SU-DHL-6 (cell line): ENCODE results near the gene RELA.

Source experiments
- H2AFZ ChIP-seq: fragments of 200-600 bp; sonication (generic); 2 replicates; pipeline ENCODE4 v1.6.1; 2014; ENCODE audit warnings: low read depth, mild to moderate bottlenecking, moderate library complexity, mixed read lengths, antibody characterized with exemption, low read length; ENCODE audit not compliant: severe bottlenecking
- H3F3A ChIP-seq: fragments of 200-600 bp; shearing (Covaris generic); 2 replicates; pipeline ENCODE4 v1.6.0; 2016; ENCODE audit warnings: antibody characterized with exemption, mild to moderate bottlenecking; ENCODE audit not compliant: insufficient read depth
- H3K27ac ChIP-seq: fragments of 200-600 bp; sonication (generic); 2 replicates; pipeline ENCODE4 v1.5.1; 2016; ENCODE audit warnings: low read depth, mild to moderate bottlenecking, low read length, moderate library complexity, mixed read lengths
- H3K27me3 ChIP-seq: fragments of 200-600 bp; sonication (generic), shearing (Covaris generic); 2 replicates; pipeline ENCODE4 v1.6.0; 2014; ENCODE audit warnings: mild to moderate bottlenecking, low read length
- H3K36me3 ChIP-seq: fragments of 200-600 bp; sonication (generic); 2 replicates; pipeline ENCODE4 v1.6.1; 2014; ENCODE audit warnings: mild to moderate bottlenecking, low read length, mixed read lengths
- H3K4me2 ChIP-seq: fragments of 300-600, 200-600 bp; shearing (Covaris generic), sonication (generic); 2 replicates; pipeline ENCODE4 v1.6.0; 2014; ENCODE audit warnings: low read length, low read depth, mild to moderate bottlenecking; ENCODE audit not compliant: poor library complexity, severe bottlenecking
- H3K4me3 ChIP-seq: fragments of 200-600 bp; sonication (generic); 2 replicates; pipeline ENCODE4 v1.5.1; 2014; ENCODE audit warnings: antibody characterized with exemption, low read length, mild to moderate bottlenecking, mixed read lengths; ENCODE audit not compliant: insufficient read depth, poor library complexity, severe bottlenecking
- H3K79me2 ChIP-seq: fragments of 200-600 bp; sonication (generic); 2 replicates; pipeline ENCODE4 v1.6.1; 2014; ENCODE audit warnings: mild to moderate bottlenecking, low read length, moderate library complexity; ENCODE audit not compliant: insufficient read depth
- H3K9ac ChIP-seq: fragments of 200-600 bp; sonication (generic); 2 replicates; pipeline ENCODE4 v1.7.0; 2014; ENCODE audit warnings: mild to moderate bottlenecking, low read length
- H3K9me2 ChIP-seq: fragments of 200-600 bp; sonication (generic); replicated peaks from 2 replicates; pipeline ENCODE4 v1.6.1; 2014; ENCODE audit warnings: low read length; ENCODE audit not compliant: insufficient read depth
- H3K9me3 ChIP-seq: fragments of 200-600 bp; sonication (generic); 2 replicates; pipeline ENCODE4 v1.6.1; 2014; ENCODE audit warnings: low read length, mixed read lengths; ENCODE audit not compliant: insufficient read depth
- H4K20me1 ChIP-seq: fragments of 200-600 bp; sonication (generic); 2 replicates; pipeline ENCODE4 v1.6.1; 2014; ENCODE audit warnings: low read depth, mild to moderate bottlenecking, antibody characterized with exemption, low read length, moderate library complexity, mixed read lengths
- EZH2phosphoT487 ChIP-seq: fragments of 200-600 bp; sonication (generic), shearing (Covaris generic); conservative IDR thresholded peaks from 2 replicates; pipeline ENCODE4 v1.6.1; 2018; ENCODE audit warnings: mild to moderate bottlenecking, antibody characterized with exemption, low read length, moderate library complexity, mixed read lengths
- TF ChIP-seq, protein P1 (sequence below): fragments of 200-600 bp; sonication (generic); IDR thresholded peaks from one replicate; pipeline ENCODE4 v1.5.1; 2017; ENCODE audit warnings: antibody characterized with exemption, mild to moderate bottlenecking, low read length, moderate library complexity; ENCODE audit not compliant: insufficient read depth, poor library complexity, severe bottlenecking

The RELA gene

DNA sequence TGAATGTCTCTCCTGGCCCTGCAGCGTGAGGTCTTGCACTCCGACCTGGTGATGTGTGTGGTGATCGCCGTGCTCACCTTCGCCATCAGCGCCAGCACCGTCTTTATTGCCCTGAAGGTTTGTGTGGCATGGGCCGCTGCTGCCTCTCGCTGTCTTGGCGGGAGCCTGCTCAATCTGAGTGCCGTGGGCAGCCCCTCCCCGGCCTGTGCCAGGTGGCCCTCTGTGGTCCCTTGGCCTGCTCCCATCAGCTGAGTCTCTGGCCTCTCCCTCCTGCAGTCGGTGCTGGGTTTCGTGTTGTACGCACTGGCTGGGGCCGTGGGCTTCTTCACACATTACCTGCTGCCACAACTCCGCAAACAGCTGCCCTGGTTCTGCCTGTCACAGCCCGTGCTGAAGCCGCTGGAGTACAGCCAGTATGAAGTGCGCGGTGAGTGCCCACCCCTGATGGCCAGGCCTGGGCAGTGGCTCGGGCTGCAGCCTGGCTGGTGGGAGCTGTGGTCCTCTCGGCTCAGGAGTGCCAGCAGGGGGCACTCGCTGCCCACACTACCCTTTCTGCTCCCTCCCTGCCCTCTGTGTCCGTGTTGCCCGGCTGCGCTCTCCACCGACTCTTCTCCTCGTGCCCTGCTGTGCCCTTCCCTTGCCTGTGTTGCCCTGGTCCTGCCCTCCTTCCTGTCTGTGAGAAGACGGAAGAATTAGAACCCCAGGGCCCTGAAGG lies 36.9 kb downstream of the RELA start:
- Histone ChIP-seq H3K27me3 (no peaks in the 10 kb centered on the region), H3K36me3 (no peaks in the 10 kb centered on the region), H3K9ac (no peak overlapping the region), H3K9me2 (no peaks in the 10 kb centered on the region), H3F3A (no peaks in the 10 kb centered on the region), H3K79me2 (no peaks in the 10 kb centered on the region), H3K4me2 (no peak overlapping the region), H2AFZ (no peak overlapping the region), H3K4me3 (no peak overlapping the region), H4K20me1 (no peaks in the 10 kb centered on the region), H3K27ac (no peak overlapping the region), H3K9me3 (no peaks in the 10 kb centered on the region)
- TF ChIP-seq EZH2phosphoT487, result no peak
- TF ChIP-seq, protein P1, sequence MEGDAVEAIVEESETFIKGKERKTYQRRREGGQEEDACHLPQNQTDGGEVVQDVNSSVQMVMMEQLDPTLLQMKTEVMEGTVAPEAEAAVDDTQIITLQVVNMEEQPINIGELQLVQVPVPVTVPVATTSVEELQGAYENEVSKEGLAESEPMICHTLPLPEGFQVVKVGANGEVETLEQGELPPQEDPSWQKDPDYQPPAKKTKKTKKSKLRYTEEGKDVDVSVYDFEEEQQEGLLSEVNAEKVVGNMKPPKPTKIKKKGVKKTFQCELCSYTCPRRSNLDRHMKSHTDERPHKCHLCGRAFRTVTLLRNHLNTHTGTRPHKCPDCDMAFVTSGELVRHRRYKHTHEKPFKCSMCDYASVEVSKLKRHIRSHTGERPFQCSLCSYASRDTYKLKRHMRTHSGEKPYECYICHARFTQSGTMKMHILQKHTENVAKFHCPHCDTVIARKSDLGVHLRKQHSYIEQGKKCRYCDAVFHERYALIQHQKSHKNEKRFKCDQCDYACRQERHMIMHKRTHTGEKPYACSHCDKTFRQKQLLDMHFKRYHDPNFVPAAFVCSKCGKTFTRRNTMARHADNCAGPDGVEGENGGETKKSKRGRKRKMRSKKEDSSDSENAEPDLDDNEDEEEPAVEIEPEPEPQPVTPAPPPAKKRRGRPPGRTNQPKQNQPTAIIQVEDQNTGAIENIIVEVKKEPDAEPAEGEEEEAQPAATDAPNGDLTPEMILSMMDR, result peak; percentile 39

- Histone ChIP-seq H3K79me2 (no peaks in the 10 kb centered on the region), H3K9me3 (no peaks in the 10 kb centered on the region), H3K4me2 (no peak overlapping the region), H3K36me3 (no peaks in the 10 kb centered on the region), H3F3A (no peaks in the 10 kb centered on the region), H3K9me2 (no peaks in the 10 kb centered on the region), H3K27ac (no peak overlapping the region), H2AFZ (no peak overlapping the region), H4K20me1 (no peaks in the 10 kb centered on the region), H3K9ac (no peak overlapping the region), H3K4me3 (no peak overlapping the region), H3K27me3 (no peaks in the 10 kb centered on the region)
- TF ChIP-seq, protein P1, result no peak
- no peak for TF ChIP-seq EZH2phosphoT487
These were observed 37.6 kb downstream of the RELA start for GRCh38 chr11:65624931-65625627.

GRCh38 chr11:65623852-65624616 lies 38.7 kb downstream of the RELA start:
- Histone ChIP-seq H3K27ac (no peak overlapping the region), H3K9me3 (no peaks in the 10 kb centered on the region), H3K79me2 (no peaks in the 10 kb centered on the region), H3F3A (no peaks in the 10 kb centered on the region), H2AFZ (no peak overlapping the region), H4K20me1 (no peaks in the 10 kb centered on the region), H3K4me2 (no peak overlapping the region), H3K9ac (no peak overlapping the region), H3K9me2 (no peaks in the 10 kb centered on the region), H3K4me3 (no peak overlapping the region), H3K36me3 (no peaks in the 10 kb centered on the region), H3K27me3 (no peaks in the 10 kb centered on the region)
- no peak for TF ChIP-seq EZH2phosphoT487
- TF ChIP-seq, protein P1, result no peak
